RPMI7951 (cell line): ENCODE results near the gene ANKS1B. TPM values are rescaled to one million over a fixed set of nuclear protein-coding genes. Genes with fewer than 3 reads are reported as not detected.
"Not testable (repeated sequence)": the region's sequence is repeated elsewhere in the genome, so short reads cannot be mapped to it uniquely, and the experiment has no call there.

ENCODE experiments used
- DNase-seq: peaks from one replicate; pipeline ENCODE4 v3.0.0-alpha.2; 2012; ENCODE audit warnings: low read depth
- total RNA-seq: library from RNA; depleted of rRNA; stranded (reverse); fragments of >200 nt; shearing (Covaris generic); gene quantifications from 2 replicates; pipeline ENCODE4 v1.2.3, GENCODE V29; 2014

The ANKS1B gene
- total RNA-seq, 1 experiment from 2014 or later: not detected

DNA sequence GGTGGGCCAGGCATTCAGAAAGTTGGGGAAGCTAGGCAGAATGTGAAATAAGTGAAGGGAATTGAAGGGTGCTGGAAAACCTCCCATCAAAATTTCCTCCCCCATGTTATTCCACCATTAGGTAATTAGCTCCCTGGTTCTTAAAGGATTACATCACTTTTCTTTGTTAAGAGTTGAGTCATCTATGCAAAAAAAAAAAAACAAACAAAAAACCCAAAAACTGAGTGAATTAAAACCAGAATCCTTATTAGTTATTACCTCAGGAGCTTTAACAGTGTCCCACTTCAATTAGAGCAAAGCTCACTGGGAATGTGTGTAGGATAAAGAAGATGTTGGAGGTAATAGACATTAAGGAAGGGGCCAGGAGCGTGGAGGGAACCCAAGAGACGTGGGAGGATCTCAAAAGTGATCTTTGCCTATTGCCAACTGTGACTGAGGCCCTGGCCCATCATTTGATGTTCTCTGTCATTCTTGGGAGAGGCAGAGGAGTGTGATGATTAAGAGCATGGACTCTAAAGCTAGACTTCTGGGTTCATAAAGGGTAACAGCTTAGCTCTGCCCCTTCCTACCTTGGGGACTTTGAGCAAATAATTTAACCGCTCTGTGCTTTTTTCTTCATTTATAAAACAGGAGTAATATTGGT, 975.0 kb downstream of the ANKS1B start:
- DNase-seq: no peak

DNA sequence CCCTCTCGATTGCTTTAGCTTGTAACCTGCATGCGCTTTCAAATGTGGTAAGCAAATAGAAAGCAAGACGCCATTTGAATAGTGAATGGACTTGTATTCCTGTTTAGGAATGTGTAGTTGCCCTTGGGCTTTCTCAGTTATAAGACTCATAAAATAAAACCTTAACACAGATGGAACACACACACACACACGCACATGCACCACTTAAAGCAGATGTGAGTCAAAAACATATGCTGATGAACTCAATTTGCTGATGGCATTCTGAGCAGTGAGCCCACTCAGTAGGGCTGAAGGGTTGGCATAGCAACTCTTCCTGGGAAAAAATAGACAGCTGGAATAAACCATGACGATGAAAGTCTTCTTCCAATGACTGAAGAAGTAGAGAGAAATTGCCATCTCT, 979.1 kb downstream of the ANKS1B start:
- peak; percentile 31 for DNase-seq

DNA sequence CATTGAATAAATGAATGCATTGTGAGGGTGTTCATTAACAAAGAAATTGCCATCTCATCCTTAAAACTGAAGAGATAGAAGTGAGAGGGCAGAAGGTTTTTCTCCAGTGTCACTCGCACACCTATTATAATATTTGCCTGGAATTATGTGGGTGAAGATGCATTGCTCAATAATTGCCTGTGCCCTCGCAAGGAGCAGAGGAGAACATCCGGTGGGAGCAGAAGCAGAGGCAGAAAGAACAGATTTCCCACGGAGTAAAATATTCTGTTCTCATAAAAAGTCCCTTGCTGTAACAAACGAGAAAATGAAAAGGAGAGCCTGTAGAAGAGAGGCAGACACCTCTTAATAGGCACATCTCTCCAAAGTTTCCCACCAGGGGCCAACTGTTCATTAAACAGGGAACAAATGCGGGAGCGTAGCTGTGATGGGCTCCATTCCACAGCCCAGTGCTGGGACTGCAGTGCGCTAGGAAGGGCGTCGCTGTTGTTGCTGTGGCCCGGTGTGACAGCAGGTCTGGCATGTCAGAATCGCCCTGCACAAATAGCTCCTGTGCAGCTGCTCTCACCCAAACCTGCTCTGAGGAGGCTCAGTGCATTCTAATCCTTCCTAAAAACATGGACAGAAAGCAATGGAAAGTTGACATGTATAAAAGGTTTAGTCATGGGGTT, 979.8 kb downstream of the ANKS1B start:
- no peak for DNase-seq

DNA sequence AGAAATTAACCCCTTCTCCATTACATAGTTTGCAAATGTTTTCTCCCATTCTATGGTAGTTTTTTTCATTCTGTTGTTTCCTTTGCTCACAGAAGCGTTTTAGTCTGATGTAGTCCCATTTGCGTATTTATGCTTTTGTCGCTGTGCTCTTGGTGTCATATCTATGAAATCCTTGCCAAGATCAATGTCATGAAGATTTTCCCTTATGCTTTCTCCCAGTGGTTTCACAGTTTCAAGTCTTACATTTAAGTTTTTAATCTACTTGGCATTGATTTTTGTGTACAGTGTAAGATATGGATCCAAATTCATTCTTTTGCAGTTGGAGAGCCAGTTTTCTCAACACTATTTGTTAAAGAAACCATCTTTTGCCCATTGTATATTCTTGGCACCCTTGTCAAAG, 982.0 kb downstream of the ANKS1B start:
- DNase-seq: no peak

DNA sequence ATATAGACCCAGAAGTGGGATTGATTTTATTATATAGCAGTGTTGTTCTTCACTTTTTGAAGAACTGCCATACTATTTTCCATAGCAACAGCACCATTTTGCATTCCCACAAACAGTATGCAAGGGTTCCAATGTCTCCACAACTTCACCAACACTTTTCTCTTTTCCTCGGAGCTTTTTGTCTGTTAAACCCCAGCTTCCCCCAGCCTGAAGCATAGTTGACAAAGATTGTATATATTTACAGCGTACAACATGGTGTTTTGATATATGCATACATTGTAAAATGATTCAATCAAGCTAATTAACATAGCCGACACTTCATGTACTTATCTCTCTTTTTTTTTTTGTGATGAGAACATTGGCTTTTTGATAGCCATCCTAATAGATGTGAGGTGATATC, 982.6 kb downstream of the ANKS1B start:
- DNase-seq: no peak

DNA sequence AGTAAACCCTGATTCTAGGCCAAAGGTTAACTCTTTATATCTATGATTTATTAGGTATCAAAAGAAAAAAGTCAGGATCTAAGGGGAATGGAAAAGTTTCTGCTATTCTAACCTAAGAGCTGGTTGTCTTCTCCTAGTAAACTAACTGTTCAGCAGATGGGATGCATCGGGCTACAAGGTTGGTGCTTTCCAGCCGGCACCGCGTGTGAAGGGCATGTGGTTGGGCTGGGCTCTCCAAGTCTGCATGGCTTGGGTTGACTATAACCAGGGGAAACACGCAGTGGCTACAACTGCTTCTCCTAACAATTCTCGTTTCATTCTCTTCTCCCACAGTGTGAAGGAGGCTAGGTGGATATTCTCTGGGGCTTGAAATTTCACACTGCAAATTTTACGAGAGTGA, 985.2 kb downstream of the ANKS1B start:
- no peak for DNase-seq

DNA sequence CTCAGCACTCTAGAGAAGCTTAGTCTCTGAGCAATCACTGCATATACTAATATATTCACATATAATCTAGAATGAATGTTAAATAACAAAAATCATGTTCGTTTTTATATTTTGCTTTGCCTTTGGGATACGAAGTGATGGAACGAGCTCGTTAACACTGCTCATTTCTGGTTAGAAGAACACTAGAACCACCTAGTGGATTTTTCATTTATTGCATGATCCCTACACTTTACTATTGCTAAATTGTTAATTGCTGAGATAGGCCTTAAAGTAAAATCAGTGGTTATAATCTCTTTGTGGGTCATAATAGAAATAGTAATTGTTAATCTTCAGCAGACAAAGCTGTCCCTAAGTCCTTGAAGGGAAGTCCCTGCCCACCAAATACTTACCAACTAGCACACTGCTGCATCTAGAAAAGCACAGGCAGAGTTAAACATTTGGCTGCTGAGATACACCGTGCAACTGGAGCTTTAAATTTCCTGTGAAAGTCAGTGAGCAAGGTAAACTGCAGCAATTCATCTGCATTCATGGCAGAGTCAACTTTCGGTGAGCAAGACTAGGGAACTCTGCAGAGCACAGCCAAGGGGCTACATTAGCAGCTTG, 985.9 kb downstream of the ANKS1B start:
- DNase-seq: peak; percentile 40

DNA sequence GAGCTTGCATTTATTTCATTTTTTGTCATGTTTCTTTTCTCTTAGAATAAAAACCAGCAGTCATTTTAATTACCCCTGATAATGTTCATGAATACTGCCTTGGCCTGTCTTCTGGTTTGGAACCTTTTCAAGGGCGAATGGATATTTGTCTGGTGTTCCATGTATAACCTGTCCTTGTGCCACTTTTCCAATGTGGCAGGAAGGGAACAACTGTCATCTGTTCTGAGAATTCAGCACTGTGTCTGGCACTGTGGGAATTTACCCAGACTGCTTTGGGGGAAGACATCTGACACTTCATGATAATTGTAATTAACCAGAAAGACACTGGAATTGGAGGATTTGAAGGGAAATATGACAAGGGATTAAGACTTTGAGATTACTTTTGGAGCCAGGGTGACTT, 986.8 kb downstream of the ANKS1B start:
- DNase-seq: no peak

DNA sequence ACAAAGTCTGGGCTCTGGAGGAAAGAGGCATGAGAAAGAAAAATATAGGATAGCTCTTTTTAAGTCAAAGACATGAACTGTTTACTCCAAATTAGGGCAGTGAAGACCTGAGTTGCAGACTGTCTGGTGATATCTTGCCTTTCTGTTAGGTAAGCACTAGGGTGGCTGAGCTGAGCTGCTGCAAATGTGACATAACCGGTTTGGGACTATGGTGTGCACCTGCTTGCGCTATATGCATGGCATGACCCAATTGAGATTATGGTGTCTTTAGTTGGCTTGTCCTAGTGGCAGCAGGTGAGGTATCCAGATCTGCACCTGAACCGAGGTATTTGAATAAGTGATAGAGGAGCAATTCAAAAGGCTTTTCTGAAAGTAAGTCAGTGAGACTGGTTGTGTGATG, 994.1 kb downstream of the ANKS1B start:
- no peak for DNase-seq

DNA sequence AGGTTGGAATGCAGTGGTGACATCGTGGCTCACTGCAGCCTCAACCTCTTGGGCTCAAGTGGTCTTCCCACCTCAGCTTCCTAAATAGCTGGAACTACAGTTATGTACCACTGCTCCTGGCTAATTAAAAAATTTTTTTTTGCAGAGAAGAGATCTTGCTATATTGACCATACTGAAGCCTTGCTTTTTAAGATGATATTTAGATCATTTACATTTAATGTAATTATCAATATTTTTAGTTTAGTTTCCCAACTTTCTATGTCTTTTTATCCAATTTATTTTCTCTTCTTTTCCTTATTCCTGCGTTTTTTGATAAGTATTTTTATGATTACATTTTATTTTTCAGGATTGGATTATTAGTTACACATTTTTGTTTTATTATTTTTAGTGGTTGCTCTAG, 999.6 kb downstream of the ANKS1B start:
- DNase-seq: no peak

DNA sequence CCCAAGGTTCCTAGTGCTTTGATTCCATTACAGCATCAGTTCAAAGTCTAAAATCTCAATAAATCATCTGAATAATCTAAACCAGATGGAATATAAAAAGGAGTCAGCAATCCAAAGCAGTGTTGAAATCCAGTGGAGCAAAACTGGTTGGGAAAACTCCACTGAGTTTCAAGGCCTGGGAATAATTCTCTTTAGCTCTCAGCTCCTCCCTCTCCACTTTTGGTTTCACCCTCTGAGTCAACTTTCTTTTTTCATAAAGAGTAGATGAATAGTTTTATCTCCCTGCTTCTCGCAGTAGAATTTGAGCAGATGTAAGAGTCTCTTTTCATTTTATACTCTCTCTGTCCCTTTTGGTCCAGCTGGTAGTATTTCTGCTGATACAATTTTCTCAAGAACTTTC, 1001.1 kb downstream of the ANKS1B start:
- DNase-seq: no peak

DNA sequence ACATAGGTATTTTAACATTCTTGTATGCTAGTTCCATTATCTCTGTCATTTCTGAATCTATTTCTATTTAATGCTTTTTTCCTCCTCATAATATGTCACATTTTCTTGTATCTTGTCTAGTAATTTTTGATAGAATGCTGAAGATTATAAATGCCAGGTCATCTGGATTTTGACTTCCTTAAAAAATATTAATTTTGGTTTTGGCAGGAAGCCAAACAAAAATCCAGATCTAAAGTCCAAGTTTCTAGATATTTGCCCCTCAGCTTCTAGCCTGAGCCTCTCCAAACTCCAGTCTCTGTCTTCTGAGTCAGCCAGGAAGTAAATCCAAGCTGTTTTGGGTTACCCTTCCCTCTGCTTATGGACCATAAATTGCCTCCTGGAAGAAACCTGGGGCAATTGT, 1004.2 kb downstream of the ANKS1B start:
- no peak for DNase-seq

DNA sequence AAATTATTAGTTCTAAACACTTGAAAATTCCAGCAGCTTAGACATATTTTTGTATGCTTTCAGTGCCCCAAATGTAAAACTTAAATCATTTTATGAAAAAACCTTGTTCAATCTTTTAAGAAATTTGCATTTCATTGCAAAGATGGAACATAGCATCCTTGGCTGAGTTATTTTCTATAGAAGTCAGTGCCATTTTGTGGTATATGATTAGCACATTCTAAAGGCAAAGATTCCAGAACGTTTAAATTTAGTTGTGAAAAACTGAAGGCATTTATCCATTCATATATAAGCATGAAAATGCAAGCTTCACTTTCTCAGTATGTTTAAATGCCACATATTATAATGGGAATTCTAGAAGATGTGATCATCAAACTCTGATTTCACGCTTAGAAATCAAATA, 1007.5 kb downstream of the ANKS1B start:
- DNase-seq: no peak

DNA sequence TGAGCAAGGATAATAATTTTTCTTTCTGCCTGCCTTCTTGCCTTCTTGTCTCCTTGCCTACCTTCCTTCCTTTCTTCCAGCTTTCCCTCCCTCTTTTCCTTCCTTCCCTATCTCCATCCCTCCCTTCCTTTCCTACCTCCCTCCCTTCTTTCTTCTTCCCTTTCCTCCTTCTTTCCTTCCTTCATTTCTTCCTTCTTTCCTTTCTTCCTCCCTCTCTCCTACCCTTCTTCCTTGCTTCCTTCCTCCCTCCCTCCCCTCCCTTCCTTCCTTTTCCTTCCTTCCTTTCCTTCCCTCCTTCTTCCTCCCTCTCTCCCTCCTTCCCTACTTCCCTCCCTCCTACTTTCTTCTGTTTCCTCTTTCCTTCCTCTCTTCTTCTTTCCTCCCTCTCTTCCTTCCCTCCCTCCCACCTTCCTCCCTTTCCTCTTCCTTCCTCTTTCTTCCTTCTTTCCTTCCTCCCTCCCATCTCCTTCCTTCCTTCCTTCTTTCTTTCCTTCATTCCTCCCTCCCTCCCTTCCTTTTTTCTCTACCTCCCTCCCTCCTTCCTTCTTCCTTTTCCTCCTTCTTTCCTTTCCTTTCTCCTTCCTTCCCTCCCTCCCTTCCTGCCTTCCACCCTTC, 1009.9 kb downstream of the ANKS1B start:
- DNase-seq: no peak

DNA sequence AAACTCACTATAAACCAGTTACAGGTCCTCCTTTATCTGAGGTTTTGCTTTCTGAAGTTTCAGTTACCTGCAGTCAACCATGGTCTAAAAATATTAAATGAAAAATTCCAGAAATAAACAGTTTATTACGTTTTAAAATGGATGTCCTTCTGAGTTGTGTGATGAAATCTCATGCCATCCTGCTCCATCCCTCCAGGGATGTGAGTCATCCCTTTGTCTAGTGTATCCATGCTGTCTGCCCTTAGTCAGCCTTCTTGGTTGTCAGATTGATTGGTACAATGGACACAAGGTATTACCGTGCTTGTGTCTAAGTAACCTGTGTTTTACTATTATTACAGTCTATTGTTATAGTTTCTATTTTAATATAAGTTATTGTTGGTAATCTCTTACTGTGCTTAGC, 1011.3 kb downstream of the ANKS1B start:
- DNase-seq: peak; percentile 37

DNA sequence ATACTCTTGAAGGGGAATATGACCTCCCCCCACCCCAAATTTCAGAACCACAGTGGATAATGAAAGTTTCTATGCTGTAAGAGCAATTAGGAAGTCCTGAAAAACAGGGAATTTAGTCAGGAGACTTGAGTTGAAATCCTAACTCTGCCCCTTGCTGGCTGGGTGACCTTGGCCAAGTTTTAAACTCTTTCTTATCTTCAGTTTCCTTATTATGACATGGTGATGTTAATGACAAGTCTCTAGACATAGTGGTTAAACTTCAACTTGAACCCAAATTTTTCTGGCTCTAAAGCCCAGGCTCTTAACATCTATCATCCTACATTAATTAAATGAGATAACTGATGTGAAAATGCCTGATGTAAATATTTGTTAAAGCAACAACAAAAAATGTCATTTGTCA, 1013.8 kb downstream of the ANKS1B start:
- DNase-seq: no peak

DNA sequence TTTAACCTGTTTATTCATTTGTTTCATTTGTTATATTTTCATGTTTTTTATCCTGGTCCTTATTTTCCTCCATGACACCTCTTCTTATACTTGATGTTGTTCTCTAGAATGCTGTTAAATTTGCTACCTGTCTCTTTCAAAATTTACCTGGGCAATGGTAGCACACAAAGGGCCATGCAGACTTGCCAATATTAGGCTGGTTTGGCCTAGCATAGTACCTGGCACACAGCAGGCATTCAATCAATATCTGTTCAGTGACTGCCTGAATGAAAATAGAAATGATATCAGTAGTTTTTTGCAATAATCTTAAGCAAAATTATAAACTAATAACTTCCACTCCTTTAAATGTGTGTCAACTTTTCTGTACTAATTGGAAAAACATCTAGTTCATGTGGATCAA, 1014.5 kb downstream of the ANKS1B start:
- DNase-seq: no peak

DNA sequence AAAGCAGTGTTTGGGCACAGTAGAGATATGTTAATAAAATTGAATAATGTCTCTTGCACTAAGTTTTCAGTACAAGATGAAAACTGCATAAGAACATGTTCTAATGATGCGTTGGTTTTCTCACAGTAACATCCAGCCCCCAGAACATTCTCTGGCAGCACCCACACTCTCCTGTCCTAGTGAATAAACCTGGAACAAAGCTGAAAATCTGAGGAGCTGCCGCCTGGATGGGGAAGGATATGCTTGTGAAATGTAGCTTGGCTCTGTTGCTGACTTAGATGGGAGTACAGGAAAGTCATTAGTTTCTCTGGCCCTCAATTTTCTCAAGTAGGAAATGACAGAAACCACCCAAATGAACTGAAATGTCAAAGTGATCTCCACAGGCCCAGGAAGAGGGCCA, 1015.8 kb downstream of the ANKS1B start:
- no peak for DNase-seq

DNA sequence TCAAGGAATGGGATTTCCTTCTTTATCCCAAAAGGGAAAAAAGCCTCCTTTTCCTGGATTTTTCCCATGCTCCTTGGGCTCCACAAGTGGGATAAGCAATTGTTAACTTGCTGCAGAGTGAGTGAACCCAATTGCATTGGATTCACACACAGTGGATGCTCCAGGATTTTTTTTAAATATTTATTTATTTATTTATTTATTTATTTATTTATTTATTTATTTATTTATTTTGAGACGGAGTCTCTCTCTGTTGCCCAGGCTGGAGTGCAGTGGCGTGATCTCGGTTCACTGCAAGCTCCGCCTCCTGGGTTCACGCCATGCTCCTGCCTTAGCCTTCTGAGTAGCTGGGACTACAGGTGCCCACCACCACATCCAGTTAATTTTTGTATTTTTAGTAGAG, 1027.6 kb downstream of the ANKS1B start:
- not testable (repeated sequence) for DNase-seq

DNA sequence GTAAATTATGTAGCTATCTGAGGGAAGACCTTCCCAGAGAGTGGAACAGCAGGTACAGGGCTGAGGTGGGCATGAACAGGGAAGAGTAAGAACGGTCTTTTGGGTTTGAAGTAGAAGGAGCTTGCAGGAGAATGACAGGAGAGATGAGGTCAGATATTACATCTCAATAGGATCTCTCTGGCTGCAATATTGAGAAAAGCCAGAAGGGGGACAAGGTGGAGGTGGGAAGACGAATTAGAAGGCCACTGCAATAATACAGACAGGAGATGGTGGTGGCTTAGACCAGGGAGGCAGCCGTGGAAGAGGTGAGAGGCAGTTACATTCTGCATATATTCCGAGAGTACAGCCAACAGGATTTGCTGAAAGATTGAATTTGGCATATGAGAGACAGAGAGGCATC, 1029.5 kb downstream of the ANKS1B start:
- DNase-seq: peak; percentile 5

DNA sequence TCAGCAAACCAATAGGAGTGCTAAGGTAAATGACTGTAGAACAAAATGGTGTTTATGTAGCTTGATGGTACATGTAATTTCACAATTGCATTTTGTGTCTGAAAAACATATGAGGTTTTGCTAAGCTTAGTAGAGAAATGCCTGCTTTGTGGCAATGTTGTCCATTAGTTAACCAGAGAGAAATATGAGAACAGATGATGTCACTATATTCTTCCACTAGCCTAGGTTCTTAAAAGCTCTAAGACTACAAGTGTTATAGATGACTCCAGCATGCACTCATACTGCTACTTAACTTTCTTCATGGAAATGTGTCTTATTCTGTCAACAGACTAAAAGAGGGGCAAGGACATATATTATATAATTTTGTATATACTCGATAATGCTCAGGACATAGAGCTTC, 1030.2 kb downstream of the ANKS1B start:
- DNase-seq: no peak

DNA sequence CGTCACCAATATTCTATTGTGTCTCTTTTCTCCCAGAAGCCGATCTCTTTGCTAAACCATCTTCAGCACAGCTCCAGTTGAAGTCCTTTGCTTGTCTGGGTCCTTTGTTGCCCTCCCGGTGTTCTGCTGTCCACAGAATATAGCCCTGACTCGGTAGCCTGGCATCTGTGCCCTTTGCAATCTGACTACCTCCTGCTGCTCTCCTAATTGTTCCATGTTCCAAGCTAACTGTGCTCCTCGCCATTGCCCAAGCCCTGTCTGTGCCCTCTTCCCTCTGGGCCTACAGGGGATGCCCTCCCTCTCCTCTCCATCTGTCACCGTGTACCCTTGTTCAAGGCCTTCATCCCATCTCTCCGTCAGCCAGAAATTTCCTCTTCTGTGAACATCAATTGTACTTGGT, 1033.3 kb downstream of the ANKS1B start:
- no peak for DNase-seq

DNA sequence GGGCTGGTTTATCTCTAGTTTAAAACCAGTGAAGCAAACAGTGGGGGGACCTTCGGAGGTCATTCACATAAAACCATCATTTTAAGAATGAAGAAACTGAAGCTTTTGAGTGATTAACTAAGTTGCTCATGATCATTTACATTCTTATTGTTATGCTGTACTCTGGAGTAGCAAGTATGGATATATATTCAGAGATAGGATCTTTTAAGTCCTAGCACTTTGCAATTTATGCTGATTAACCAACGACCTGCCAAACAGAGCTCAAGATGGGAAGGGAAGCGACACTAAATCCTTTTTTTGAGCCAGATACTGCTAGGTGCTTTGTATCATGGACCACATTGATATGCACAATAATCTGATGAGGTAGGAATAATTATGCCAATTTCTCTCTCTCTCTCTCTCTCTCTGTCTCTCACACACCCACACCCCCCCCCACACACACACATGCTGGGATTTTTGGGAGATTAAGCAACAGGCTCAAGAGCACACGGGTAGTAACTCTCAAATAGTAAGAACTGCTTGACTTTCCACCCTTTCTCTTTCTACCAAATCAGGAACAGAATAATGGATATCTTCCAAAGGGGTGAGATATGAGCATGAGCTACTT, 1036.3 kb downstream of the ANKS1B start:
- no peak for DNase-seq
